A673 (cell line): ENCODE measurements around the gene COLEC12. TPM values are rescaled to one million over a fixed set of nuclear protein-coding genes. Genes with fewer than 3 reads are reported as not detected.

Experiments used
- BruUV-seq: library from RNA; stranded (reverse); fragments of 400-500 nt; replicated peaks from 2 replicates; lab custom pipeline; 2021; lab: Mats Ljungman, UMichigan
- CTCF ChIA-PET: fragments of 300-600 bp; sonication (Branson Sonifier 250); formaldehyde crosslinking; loops from one replicate; lab custom pipeline; 2022; ENCODE audit warnings: antibody characterized with exemption; lab: Charles Lee
- POLR2A ChIA-PET: fragments of 300-600 bp; sonication (Branson Sonifier 250); formaldehyde crosslinking; loops from one replicate; lab custom pipeline; 2022; ENCODE audit warnings: antibody characterized with exemption; ENCODE audit not compliant: low non-redundant PET; lab: Charles Lee
- DNase-seq: peaks from one replicate; pipeline ENCODE4 v3.0.0-alpha.2; 2015; ENCODE audit warnings: low spot score
- H3K27ac ChIP-seq: fragments of 200-600 bp; sonication (generic); 2 replicates; pipeline ENCODE4 v1.5.1; 2016; ENCODE audit warnings: mixed run types, low read depth, mild to moderate bottlenecking, mixed read lengths, antibody characterized with exemption, low read length; ENCODE audit not compliant: poor library complexity, severe bottlenecking
- H3K27me3 ChIP-seq: fragments of 200-600 bp; sonication (generic); replicated peaks from 2 replicates; pipeline ENCODE4 v1.6.1; 2017; ENCODE audit warnings: mixed run types, low read depth, mild to moderate bottlenecking, mixed read lengths, antibody characterized with exemption, low read length; ENCODE audit not compliant: insufficient read depth, poor library complexity
- H3K36me3 ChIP-seq: fragments of 200-600 bp; sonication (generic); 2 replicates; pipeline ENCODE4 v1.6.1; 2016; ENCODE audit warnings: mixed run types, mild to moderate bottlenecking, mixed read lengths, antibody characterized with exemption, low read length; ENCODE audit not compliant: insufficient read depth, poor library complexity, severe bottlenecking
- H3K4me1 ChIP-seq: fragments of 200-600 bp; sonication (generic); 2 replicates; pipeline ENCODE4 v1.6.1; 2017; ENCODE audit warnings: mixed run types, mild to moderate bottlenecking, mixed read lengths, antibody characterized with exemption, low read length; ENCODE audit not compliant: insufficient read depth, poor library complexity, severe bottlenecking
- H3K4me3 ChIP-seq: fragments of 200-600 bp; sonication (generic); 2 replicates; pipeline ENCODE4 v1.5.1; 2016; ENCODE audit warnings: low read depth, mixed run types, mild to moderate bottlenecking, mixed read lengths, low read length; ENCODE audit not compliant: poor library complexity, severe bottlenecking
- H3K9me3 ChIP-seq: fragments of 200-600 bp; sonication (generic); 2 replicates; pipeline ENCODE4 v1.6.1; 2016; ENCODE audit warnings: mixed run types, low read depth, mild to moderate bottlenecking, mixed read lengths, antibody characterized with exemption, low read length; ENCODE audit not compliant: poor library complexity, severe bottlenecking
- EZH2 ChIP-seq: fragments of 200-600 bp; sonication (generic); IDR thresholded peaks from 2 replicates; pipeline ENCODE4 v1.6.1; 2017; ENCODE audit warnings: borderline replicate concordance, low read depth, mild to moderate bottlenecking, mixed read lengths, antibody characterized with exemption, low read length; ENCODE audit not compliant: poor library complexity, severe bottlenecking
- intact Hi-C: fragments of 100-400 bp; cut with micrococcal nuclease; formaldehyde crosslinking; loops from one replicate; pipeline ENCODE4 v1.10.0; 2022; ENCODE audit not compliant: unreplicated experiment
- total RNA-seq: library from RNA; stranded (reverse); gene quantifications from 2 replicates; pipeline ENCODE4 v1.2.3, GENCODE V29; 2021
- TF ChIP-seq, protein P1 (sequence below): fragments of 300-800, 200-600 bp; sonication (generic); conservative IDR thresholded peaks from 2 replicates; pipeline ENCODE4 v1.5.1; 2017; ENCODE audit warnings: low read depth, mild to moderate bottlenecking, antibody characterized with exemption, low read length, moderate library complexity, mixed read lengths

The COLEC12 gene
- total RNA-seq, 1 experiment from 2014 or later: 0.86 TPM

DNA sequence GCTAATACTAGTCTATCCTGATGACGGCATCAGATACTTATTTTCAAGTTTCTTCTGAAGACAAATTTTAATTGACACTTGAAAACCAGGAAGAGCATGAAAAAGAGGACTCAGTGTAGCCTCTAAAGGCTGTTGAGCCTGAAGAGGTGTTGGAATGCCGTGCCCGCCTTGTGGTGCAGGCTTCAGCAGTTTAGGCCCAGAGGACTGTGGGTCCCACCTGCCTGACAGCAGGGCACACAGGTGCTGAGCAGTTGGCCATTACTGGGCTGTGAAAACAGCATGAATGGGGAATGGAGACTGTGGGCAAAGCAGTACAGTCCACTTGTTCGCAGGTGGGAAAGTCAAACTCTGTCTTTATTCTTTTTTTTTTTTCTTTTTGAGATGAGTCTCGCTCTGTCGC lies 182.9 kb downstream of the COLEC12 start:
- CTCF ChIA-PET: no interaction called here
- H3K27me3 ChIP-seq: no peaks in the 10 kb centered on the region
- intact Hi-C loops: no loop called here
- no peaks in the 10 kb centered on the region for H3K9me3 ChIP-seq
- H3K4me1 ChIP-seq: no peaks in the 10 kb centered on the region
- POLR2A ChIA-PET: no interaction called here
- no peaks in the 10 kb centered on the region for H3K36me3 ChIP-seq
- no peak for DNase-seq
- H3K27ac ChIP-seq: no peak overlapping the region
- TF ChIP-seq EZH2: no peak
- TF ChIP-seq, protein P1, sequence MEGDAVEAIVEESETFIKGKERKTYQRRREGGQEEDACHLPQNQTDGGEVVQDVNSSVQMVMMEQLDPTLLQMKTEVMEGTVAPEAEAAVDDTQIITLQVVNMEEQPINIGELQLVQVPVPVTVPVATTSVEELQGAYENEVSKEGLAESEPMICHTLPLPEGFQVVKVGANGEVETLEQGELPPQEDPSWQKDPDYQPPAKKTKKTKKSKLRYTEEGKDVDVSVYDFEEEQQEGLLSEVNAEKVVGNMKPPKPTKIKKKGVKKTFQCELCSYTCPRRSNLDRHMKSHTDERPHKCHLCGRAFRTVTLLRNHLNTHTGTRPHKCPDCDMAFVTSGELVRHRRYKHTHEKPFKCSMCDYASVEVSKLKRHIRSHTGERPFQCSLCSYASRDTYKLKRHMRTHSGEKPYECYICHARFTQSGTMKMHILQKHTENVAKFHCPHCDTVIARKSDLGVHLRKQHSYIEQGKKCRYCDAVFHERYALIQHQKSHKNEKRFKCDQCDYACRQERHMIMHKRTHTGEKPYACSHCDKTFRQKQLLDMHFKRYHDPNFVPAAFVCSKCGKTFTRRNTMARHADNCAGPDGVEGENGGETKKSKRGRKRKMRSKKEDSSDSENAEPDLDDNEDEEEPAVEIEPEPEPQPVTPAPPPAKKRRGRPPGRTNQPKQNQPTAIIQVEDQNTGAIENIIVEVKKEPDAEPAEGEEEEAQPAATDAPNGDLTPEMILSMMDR: no peak
- BruUV-seq: no TSS peak
- H3K4me3 ChIP-seq: no peak overlapping the region

GRCh38 chr18:316393-316792 lies 184.1 kb downstream of the COLEC12 start:
- CTCF ChIA-PET: no interaction called here
- Histone ChIP-seq H3K4me3 (no peak overlapping the region), H3K9me3 (no peaks in the 10 kb centered on the region), H3K4me1 (no peaks in the 10 kb centered on the region), H3K36me3 (no peaks in the 10 kb centered on the region), H3K27me3 (no peaks in the 10 kb centered on the region), H3K27ac (no peak overlapping the region)
- POLR2A ChIA-PET: interaction anchor here (0.5 kb wide), 1 partner anchor 271 kb away, joined by 12 read pairs; no protein-coding TSS in a partner anchor
- intact Hi-C loops: no loop called here
- no peak for DNase-seq
- TF ChIP-seq, protein P1: no peak
- TF ChIP-seq EZH2: no peak
- BruUV-seq: no TSS peak

DNA sequence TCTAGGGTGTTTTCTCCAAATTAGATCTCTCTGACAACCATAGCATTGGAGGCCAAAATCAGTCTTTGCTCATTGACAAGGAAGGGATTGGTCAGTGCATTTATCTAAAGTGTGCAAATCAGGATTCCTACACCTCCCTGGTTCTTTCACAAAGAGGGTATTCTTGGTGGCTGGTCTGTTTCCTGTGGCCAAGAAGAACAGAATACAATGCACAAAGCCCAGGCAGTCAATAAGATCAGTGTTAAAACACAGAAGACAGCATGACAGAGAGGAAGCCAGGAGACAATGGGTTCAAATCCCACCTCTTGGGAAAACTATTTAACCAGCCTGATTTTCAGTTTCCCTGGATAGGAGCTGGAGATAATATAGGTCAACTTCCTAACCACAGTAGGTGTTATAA lies 186.6 kb downstream of the COLEC12 start:
- H3K4me1 ChIP-seq: no peaks in the 10 kb centered on the region
- intact Hi-C loops: no loop called here
- CTCF ChIA-PET: no interaction called here
- no peaks in the 10 kb centered on the region for H3K9me3 ChIP-seq
- no peak for DNase-seq
- no peak overlapping the region for H3K27ac ChIP-seq
- no peak overlapping the region for H3K4me3 ChIP-seq
- POLR2A ChIA-PET: no interaction called here
- H3K27me3 ChIP-seq: no peaks in the 10 kb centered on the region
- TF ChIP-seq EZH2: no peak
- TF ChIP-seq, protein P1: no peak
- no TSS peak for BruUV-seq
- H3K36me3 ChIP-seq: no peaks in the 10 kb centered on the region
